ENCODE results near the gene MTA3. TPM values are rescaled to one million over a fixed set of nuclear protein-coding genes. Genes with fewer than 3 reads are reported as not detected.

MTA3 gene
- polyA plus RNA-seq, 1 experiment, result 51.0 TPM

GRCh38 chr2:42758751-42759150, 190.3 kb downstream of the MTA3 start:
- ChIA-PET POLR2A (no interaction called here), CTCF (no interaction called here)

GRCh38 chr2:42761554-42761953, 193.1 kb downstream of the MTA3 start:
- Histone ChIP-seq H3K9me3 (ENCODE audit: control insufficient read depth, insufficient read depth, low read length) (no peaks in the 10 kb centered on the region; the same call in 1 of the 2 replicates), H3K4me3 (ENCODE audit: low read depth, low read length) (no peak overlapping the region), H3K27me3 (ENCODE audit: control insufficient read depth, insufficient read depth, low read length) (no peaks in the 10 kb centered on the region), H3K27ac (ENCODE audit: low read depth, low read length) (no peak overlapping the region)
- no peak for DNase-seq (ENCODE audit: low read depth, low spot score)
- POLR2A ChIA-PET, result no interaction called here
- CTCF ChIA-PET, result no interaction called here
- TF ChIP-seq, protein P1, sequence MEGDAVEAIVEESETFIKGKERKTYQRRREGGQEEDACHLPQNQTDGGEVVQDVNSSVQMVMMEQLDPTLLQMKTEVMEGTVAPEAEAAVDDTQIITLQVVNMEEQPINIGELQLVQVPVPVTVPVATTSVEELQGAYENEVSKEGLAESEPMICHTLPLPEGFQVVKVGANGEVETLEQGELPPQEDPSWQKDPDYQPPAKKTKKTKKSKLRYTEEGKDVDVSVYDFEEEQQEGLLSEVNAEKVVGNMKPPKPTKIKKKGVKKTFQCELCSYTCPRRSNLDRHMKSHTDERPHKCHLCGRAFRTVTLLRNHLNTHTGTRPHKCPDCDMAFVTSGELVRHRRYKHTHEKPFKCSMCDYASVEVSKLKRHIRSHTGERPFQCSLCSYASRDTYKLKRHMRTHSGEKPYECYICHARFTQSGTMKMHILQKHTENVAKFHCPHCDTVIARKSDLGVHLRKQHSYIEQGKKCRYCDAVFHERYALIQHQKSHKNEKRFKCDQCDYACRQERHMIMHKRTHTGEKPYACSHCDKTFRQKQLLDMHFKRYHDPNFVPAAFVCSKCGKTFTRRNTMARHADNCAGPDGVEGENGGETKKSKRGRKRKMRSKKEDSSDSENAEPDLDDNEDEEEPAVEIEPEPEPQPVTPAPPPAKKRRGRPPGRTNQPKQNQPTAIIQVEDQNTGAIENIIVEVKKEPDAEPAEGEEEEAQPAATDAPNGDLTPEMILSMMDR (IDR thresholded peaks at IDR 0.05; ENCODE audit: low read depth, low read length), result no peak

More at GRCh38 chr2:42758751-42759150, 190.3 kb downstream of the MTA3 start:
- no peak overlapping the region for H3K4me3 ChIP-seq (ENCODE audit: low read depth, low read length)
- no peak overlapping the region for H3K27ac ChIP-seq (ENCODE audit: low read depth, low read length)
- no peaks in the 10 kb centered on the region for H3K27me3 ChIP-seq (ENCODE audit: control insufficient read depth, insufficient read depth, low read length)
- TF ChIP-seq, protein P1 (IDR thresholded peaks at IDR 0.05; ENCODE audit: low read depth, low read length), result no peak
- H3K9me3 ChIP-seq (ENCODE audit: control insufficient read depth, insufficient read depth, low read length), result no peaks in the 10 kb centered on the region; the same call in 1 of the 2 replicates
- no peak for DNase-seq (ENCODE audit: low read depth, low spot score)

DNA sequence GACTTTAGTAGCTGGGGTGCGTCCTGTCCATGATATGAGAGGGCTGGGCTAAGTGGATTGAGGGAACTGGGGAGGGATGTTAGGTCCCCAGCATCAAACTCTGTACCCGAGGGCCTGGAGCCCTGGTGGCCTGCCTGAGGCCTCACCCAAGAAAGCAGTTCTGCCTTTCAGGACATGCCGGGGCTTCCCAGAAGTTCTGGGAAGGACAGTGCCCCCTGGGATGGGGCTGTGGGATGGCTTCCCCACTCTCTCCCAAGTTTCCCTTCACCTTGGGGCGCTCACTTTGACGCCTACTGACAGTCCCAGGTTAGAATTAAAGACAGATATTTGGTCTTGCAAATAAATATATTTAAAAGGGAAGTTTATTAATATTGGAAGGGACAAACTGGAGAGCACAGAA, 193.7 kb downstream of the MTA3 start:
- CTCF ChIA-PET, result no interaction called here
- TF ChIP-seq, protein P1 (IDR thresholded peaks at IDR 0.05; ENCODE audit: low read depth, low read length), result no peak
- no peak overlapping the region for H3K4me3 ChIP-seq (ENCODE audit: low read depth, low read length)
- no peaks in the 10 kb centered on the region; the same call in 1 of the 2 replicates for H3K9me3 ChIP-seq (ENCODE audit: control insufficient read depth, insufficient read depth, low read length)
- no peaks in the 10 kb centered on the region for H3K27me3 ChIP-seq (ENCODE audit: control insufficient read depth, insufficient read depth, low read length)
- POLR2A ChIA-PET, result no interaction called here
- no peak for DNase-seq (ENCODE audit: low read depth, low spot score)
- H3K27ac ChIP-seq (ENCODE audit: low read depth, low read length), result no peak overlapping the region

DNA sequence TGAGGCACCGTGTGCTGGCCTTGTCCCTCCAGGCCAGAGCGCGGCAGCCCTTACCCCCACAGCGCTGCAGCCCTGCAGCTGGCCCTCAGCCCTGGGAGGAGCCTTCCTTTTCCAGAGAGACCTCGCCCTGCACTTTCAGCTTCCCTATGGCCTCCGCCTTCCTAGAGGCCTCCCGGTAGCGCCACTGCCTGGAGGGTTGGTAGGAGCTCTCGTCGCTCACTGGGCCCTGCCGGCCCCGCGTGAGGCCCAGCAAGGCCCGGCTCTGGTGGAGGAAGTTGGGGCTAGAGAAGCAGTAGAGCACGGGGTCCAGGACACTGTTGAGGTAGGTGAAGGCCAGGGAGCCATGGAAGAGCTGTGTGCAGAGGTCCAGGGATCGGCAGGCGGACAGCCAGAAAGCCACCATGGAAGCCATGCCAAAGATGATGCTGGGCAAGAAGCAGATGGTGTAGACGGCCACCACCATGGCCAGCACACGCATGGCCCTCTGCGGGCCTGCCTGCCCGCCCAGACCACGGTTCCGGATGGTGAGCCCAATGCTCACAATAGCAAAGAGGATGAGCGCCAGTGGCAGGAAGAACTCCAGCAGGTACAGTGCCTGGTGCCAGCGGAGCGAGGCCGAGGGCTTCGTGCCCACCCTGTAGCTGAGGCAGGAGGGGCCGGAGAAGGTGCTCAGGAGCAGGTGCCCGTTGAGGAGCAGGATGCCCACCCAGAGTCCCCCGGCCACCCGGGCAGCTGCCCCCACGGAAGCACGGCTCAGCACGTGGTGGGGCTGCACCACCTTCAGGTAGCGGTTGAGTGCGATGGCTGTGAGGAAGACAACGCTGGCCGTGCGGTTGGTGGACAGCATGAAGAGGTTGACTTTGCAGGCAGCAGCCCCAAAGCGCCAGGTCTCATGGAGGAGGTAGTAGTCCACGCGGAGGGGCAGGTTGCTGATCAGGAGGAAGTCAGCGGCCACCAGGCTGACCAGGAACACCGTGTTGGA, 194.7 kb downstream of the MTA3 start:
- CTCF ChIA-PET, result no interaction called here
- no peak overlapping the region for H3K4me3 ChIP-seq (ENCODE audit: low read depth, low read length)
- TF ChIP-seq, protein P1 (IDR thresholded peaks at IDR 0.05; ENCODE audit: low read depth, low read length), result no peak
- H3K27ac ChIP-seq (ENCODE audit: low read depth, low read length), result no peak overlapping the region
- no peaks in the 10 kb centered on the region; the same call in 1 of the 2 replicates for H3K9me3 ChIP-seq (ENCODE audit: control insufficient read depth, insufficient read depth, low read length)
- POLR2A ChIA-PET, result no interaction called here
- no peak for DNase-seq (ENCODE audit: low read depth, low spot score)
- H3K27me3 ChIP-seq (ENCODE audit: control insufficient read depth, insufficient read depth, low read length), result no peaks in the 10 kb centered on the region

GRCh38 chr2:42764096-42764495, 195.7 kb downstream of the MTA3 start, which contains the start of gene OXER1:
OXER1 (minus strand) TSS chr2:42764135; CDS start chr2:42764062, 73 bp downstream.
- no peaks in the 10 kb centered on the region for H3K27me3 ChIP-seq (ENCODE audit: control insufficient read depth, insufficient read depth, low read length)
- no peak within 1 kb of the TSS for H3K4me3 ChIP-seq (ENCODE audit: low read depth, low read length)
- no peaks in the 10 kb centered on the region; the same call in 1 of the 2 replicates for H3K9me3 ChIP-seq (ENCODE audit: control insufficient read depth, insufficient read depth, low read length)
- H3K27ac ChIP-seq (ENCODE audit: low read depth, low read length), result no peak within 1 kb of the TSS
- TF ChIP-seq, protein P1 (IDR thresholded peaks at IDR 0.05; ENCODE audit: low read depth, low read length), result no peak
- ChIA-PET POLR2A (no interaction called here), CTCF (no interaction called here)
- no peak for DNase-seq (ENCODE audit: low read depth, low spot score)
